Parathyroid adenoma (tissue), 2 donors: Measurements from ENCODE around the gene OPRL1.
"Not testable (repeated sequence)": the region's sequence is repeated elsewhere in the genome, so short reads cannot be mapped to it uniquely, and the experiment has no call there.

ENCODE experiments used
- H2AFZ ChIP-seq: fragments of 300-600 bp; sonication (generic); one replicate; pipeline ENCODE4 v1.7.0; 2017; ENCODE audit warnings: antibody characterized with exemption, mild to moderate bottlenecking
- H3K27ac ChIP-seq: fragments of 300-600 bp; sonication (generic); one replicate; pipeline ENCODE4 v1.7.0; 2017
- H3K27me3 ChIP-seq: fragments of 300-600 bp; sonication (generic); one replicate; pipeline ENCODE4 v1.7.0; 2017; ENCODE audit warnings: low read length; ENCODE audit not compliant: control insufficient read depth, insufficient read depth
- H3K36me3 ChIP-seq: fragments of 300-600 bp; sonication (generic); one replicate; pipeline ENCODE4 v1.7.0; 2017; ENCODE audit warnings: low read length; ENCODE audit not compliant: control insufficient read depth, insufficient read depth
- H3K4me1 ChIP-seq: fragments of 300-600 bp; sonication (generic); one replicate; pipeline ENCODE4 v1.7.0; 2017; ENCODE audit warnings: control low read depth
- H3K4me2 ChIP-seq: fragments of 300-600 bp; sonication (generic); one replicate; pipeline ENCODE4 v1.7.0; 2017; ENCODE audit warnings: low read length
- H3K4me3 ChIP-seq: fragments of 300-600 bp; sonication (generic); one replicate; pipeline ENCODE4 v1.7.0; 2017; ENCODE audit warnings: low read depth, low read length
- H3K79me2 ChIP-seq: fragments of 300-600 bp; sonication (generic); one replicate; pipeline ENCODE4 v1.7.0; 2017; ENCODE audit warnings: control low read depth
- H3K9ac ChIP-seq: fragments of 300-600 bp; sonication (generic); one replicate; pipeline ENCODE4 v1.7.0; 2017; ENCODE audit warnings: mild to moderate bottlenecking
- H3K9me3 ChIP-seq: fragments of 300-600 bp; sonication (generic); one replicate; pipeline ENCODE4 v1.7.0; 2017; ENCODE audit warnings: low read length; ENCODE audit not compliant: control insufficient read depth
- TF ChIP-seq, protein P1 (sequence below): fragments of 300-600 bp; sonication (generic); IDR thresholded peaks from one replicate; pipeline ENCODE4 v1.7.0; 2017; ENCODE audit warnings: antibody characterized with exemption, mild to moderate bottlenecking
- donor health status: primary hyperparathyroidism.

Gene OPRL1

GRCh38 chr20:64119301-64119680, 39.4 kb downstream of the OPRL1 start:
- Histone ChIP-seq H3K9ac (no peak overlapping the region), H3K27ac (peak overlapping the region; percentile 85), H3K36me3 (no peaks in the 10 kb centered on the region), H3K27me3 (no peaks in the 10 kb centered on the region), H3K4me3 (no peak overlapping the region), H3K4me2 (no peak overlapping the region), H2AFZ (peak overlapping the region; percentile 19), H3K79me2 (peaks cover 8% of the 10 kb centered on the region), H3K9me3 (no peaks in the 10 kb centered on the region), H3K4me1 (peaks cover 25% of the 10 kb centered on the region)
- TF ChIP-seq, protein P1, sequence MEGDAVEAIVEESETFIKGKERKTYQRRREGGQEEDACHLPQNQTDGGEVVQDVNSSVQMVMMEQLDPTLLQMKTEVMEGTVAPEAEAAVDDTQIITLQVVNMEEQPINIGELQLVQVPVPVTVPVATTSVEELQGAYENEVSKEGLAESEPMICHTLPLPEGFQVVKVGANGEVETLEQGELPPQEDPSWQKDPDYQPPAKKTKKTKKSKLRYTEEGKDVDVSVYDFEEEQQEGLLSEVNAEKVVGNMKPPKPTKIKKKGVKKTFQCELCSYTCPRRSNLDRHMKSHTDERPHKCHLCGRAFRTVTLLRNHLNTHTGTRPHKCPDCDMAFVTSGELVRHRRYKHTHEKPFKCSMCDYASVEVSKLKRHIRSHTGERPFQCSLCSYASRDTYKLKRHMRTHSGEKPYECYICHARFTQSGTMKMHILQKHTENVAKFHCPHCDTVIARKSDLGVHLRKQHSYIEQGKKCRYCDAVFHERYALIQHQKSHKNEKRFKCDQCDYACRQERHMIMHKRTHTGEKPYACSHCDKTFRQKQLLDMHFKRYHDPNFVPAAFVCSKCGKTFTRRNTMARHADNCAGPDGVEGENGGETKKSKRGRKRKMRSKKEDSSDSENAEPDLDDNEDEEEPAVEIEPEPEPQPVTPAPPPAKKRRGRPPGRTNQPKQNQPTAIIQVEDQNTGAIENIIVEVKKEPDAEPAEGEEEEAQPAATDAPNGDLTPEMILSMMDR, result no peak

- H2AFZ ChIP-seq, result peak overlapping the region; percentile 54
- TF ChIP-seq, protein P1, result no peak
- peak overlapping the region; percentile 85 for H3K27ac ChIP-seq
- H3K9me3 ChIP-seq, result no peaks in the 10 kb centered on the region
- no peak overlapping the region for H3K9ac ChIP-seq
- H3K4me1 ChIP-seq, result peaks cover 25% of the 10 kb centered on the region
- H3K79me2 ChIP-seq, result peaks cover 8% of the 10 kb centered on the region
- H3K27me3 ChIP-seq, result no peaks in the 10 kb centered on the region
- peak overlapping the region; percentile 16 for H3K4me2 ChIP-seq
- no peak overlapping the region for H3K4me3 ChIP-seq
- H3K36me3 ChIP-seq, result no peaks in the 10 kb centered on the region
Observed at GRCh38 chr20:64119681-64120341, 39.9 kb downstream of the OPRL1 start.

DNA sequence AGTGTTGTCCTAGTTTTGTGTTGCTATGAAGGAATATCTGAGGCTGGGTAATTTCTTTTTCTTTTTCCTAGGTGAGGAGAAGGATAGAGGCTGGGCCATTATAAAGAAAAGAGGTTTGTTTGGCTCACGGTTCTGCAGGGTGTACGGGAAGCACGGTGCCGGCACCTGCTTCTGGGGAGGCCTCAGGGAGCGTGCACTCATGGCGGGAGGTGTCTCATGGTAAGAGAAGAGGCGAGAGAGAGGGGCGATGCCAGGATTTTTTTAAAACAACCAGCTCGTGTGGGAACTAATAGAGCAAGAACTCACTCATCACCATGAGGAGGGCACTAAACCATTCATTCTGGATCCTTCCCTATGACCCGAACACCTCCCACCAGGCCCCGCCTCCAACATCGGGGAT, 41.7 kb downstream of the OPRL1 start:
- Histone ChIP-seq H2AFZ (no peak overlapping the region), H3K9ac (no peak overlapping the region), H3K4me3 (no peak overlapping the region), H3K79me2 (peaks cover 8% of the 10 kb centered on the region), H3K27me3 (no peaks in the 10 kb centered on the region), H3K27ac (no peak overlapping the region), H3K9me3 (no peaks in the 10 kb centered on the region), H3K36me3 (no peaks in the 10 kb centered on the region), H3K4me1 (peaks cover 16% of the 10 kb centered on the region), H3K4me2 (no peak overlapping the region)
- TF ChIP-seq, protein P1, result no peak

- not testable (repeated sequence) for H2AFZ ChIP-seq, H3K79me2 ChIP-seq, H3K9ac ChIP-seq, H3K9me3 ChIP-seq, H3K27ac ChIP-seq, H3K4me2 ChIP-seq, H3K4me3 ChIP-seq, H3K27me3 ChIP-seq, H3K36me3 ChIP-seq
- peaks cover 11% of the 10 kb centered on the region for H3K4me1 ChIP-seq
Observed at GRCh38 chr20:64122927-64123326, 43.0 kb downstream of the OPRL1 start.

DNA sequence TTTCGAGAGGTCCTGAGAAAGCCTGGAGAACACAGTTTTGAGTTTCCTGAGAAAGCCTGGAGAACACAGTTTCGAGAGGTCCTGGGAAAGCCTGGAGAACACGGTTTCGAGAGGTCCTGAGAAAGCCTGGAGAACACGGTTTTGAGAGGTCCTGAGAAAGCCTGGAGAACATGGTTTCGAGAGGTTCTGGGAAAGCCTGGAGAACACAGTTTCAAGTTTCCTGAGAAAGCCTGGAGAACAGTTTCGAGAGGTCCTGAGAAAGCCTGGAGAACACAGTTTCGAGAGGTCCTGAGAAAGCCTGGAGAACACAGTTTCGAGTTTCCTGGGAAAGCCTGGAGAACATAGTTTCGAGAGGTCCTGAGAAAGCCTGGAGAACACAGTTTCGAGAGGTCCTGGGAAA, 43.6 kb downstream of the OPRL1 start:
- not testable (repeated sequence) for H3K79me2 ChIP-seq, H3K36me3 ChIP-seq, H3K9me3 ChIP-seq, H2AFZ ChIP-seq, H3K27me3 ChIP-seq, H3K9ac ChIP-seq, H3K4me2 ChIP-seq, H3K4me3 ChIP-seq, H3K27ac ChIP-seq
- peaks cover 11% of the 10 kb centered on the region for H3K4me1 ChIP-seq
